K562 treated with DMSO at 1 percent for 4 hours (cell line): ENCODE measurements around the gene GALNT11. TPM values are rescaled to one million over a fixed set of nuclear protein-coding genes. Genes with fewer than 3 reads are reported as not detected.

Experiments used
- total RNA-seq: library from RNA; unstranded; fragments of 300-600 nt; gene quantifications from 2 replicates; pipeline ENCODE4 v1.2.3, GENCODE V29; 2022; ENCODE audit not compliant: insufficient read depth

The GALNT11 gene
- 22.0 and 23.8 TPM in 2 replicates for total RNA-seq

DNA sequence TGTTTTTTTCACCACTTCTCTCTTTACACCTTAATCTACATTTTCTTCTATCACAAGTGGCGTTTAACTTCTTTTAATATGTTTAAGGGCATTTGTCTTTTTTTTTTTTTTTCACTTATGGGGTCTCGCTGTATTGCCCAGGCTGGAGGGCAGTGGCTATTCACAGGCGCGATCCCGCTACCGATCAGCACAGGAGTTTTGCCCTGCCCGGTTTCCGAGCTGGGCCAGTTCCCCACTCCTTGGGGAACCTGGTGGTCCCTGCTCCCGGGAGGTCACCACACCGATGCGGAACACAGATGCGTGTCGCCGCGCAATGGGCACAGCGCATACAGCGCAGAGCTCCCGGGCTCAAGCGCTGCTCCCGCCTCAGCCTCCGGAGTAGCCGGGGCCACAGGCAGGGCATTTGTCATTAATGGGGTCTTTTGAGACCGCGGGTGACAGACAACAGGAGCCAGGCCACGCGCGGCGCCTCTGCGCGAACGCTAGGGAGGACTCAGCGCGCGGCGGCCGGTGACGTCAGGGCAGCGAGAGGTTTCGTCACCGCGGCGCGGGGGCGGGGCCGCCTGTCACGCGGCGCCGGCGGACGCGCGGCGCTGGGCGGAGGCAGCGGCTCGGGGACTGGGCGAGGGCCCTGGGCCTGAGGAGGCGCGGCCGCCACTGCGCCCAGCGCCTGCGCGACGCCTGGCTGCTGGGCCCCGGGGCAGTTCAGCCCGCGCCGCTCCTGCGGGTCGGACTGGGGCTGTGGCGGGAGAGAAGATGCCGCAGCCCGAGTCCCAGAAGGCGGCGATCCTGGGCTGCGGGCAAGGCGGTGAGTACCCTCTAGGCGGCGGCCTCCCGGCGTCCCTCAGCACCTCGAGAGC, at the start of gene GALNT11:
TSS of gene GALNT11 (plus strand) at position 598 of the 860 bp plus-strand sequence. CDS start 68,554 bp downstream, outside the sequence.

Other genes with a start within 250 kb of the GALNT11 start
- gene PRKAG2, start 148.6 kb upstream of the GALNT11 start, total RNA-seq, result 1.0 and 1.6 TPM in 2 replicates
- not detected in 2 replicates for gene GALNTL5, start 69.2 kb upstream of the GALNT11 start, total RNA-seq